Astrocyte of the cerebellum (primary cell): ENCODE data around the gene LMBR1L.
A peak's percentile ranks its signal among the peaks of the same experiment; 100 is the strongest.

Experiments used
- DNase-seq: peaks from one replicate; pipeline ENCODE4 v3.0.0-alpha.2; 2011; ENCODE audit warnings: low read depth
- H3K4me3 ChIP-seq: 2 replicates; pipeline ENCODE4 v1.5.1; 2011; ENCODE audit warnings: mild to moderate bottlenecking, low read depth, low read length, moderate library complexity
- in situ Hi-C: cut with HindIII; loops from 2 replicates; pipeline ENCODE4 v1.10.0; 2017; ENCODE audit warnings: low sequenced_read_pairs
- TF ChIP-seq, protein P1 (sequence below): IDR thresholded peaks from 2 replicates; pipeline ENCODE4 v1.5.1; 2012; ENCODE audit warnings: low read length, low read depth, moderate library complexity, mild to moderate bottlenecking; ENCODE audit errors: missing control alignments

LMBR1L gene

DNA sequence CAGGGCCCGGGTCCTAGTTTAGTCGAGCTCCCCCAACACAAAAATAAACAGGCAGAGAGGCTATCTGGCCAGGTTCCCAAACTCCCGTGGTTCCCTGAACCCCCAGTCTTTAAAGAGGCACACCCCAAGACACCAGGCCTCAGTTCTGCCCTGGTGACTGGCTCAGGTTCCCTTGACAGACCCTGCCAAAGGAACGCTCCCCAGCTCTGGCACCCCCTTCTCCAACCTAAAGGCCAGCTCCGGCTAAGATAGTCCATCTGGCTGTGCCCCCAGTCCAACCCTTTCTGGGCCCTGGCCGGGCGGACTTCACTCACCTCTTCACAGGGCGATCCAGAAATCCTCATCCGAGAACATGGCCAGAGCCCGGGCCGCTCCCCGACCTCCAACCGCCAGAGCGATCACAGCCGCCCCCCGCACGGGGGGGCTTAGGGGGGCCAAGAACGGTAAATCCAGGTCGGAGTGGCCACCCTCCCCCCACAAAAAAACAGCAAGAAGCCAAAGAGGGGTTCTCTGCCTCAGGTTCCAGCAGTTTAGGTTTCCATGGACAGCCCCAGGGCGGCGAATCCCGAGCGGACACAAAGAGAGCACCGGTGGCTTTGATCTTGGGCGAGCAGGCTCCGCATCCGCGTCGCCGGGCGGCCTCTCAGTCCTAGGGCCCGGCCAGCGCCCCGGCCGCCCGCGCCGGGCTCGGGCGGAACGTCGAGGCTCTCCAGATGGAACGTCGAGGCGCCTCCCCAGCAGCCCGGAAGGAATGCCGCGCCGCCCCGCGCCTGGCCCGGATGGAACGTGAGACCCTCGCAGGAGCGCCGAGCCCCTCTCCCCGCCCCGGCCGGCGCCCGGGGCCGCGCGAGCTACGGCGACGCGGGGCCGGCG lies 51.1 kb downstream of the LMBR1L start:
- in situ Hi-C loops, result loop anchor here (10.0 kb wide), 2 partner anchors 145 to 175 kb away; no protein-coding TSS in a partner anchor
- TF ChIP-seq, protein P1, sequence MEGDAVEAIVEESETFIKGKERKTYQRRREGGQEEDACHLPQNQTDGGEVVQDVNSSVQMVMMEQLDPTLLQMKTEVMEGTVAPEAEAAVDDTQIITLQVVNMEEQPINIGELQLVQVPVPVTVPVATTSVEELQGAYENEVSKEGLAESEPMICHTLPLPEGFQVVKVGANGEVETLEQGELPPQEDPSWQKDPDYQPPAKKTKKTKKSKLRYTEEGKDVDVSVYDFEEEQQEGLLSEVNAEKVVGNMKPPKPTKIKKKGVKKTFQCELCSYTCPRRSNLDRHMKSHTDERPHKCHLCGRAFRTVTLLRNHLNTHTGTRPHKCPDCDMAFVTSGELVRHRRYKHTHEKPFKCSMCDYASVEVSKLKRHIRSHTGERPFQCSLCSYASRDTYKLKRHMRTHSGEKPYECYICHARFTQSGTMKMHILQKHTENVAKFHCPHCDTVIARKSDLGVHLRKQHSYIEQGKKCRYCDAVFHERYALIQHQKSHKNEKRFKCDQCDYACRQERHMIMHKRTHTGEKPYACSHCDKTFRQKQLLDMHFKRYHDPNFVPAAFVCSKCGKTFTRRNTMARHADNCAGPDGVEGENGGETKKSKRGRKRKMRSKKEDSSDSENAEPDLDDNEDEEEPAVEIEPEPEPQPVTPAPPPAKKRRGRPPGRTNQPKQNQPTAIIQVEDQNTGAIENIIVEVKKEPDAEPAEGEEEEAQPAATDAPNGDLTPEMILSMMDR, result no peak
- no peak for DNase-seq
- H3K4me3 ChIP-seq, result peak overlapping the region; percentile 88

DNA sequence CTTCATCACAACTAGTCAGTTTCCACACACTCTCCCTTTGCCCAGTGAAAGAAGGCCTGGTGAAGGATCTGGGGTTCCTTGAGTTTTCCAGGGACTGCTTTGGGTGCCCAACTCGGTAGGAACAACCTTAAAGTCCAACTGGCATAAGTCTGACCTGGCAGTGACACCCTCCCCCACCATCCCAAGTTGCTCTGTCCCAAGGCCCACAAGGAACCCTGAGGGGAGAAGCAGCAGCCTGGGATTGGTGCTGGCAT lies 51.7 kb downstream of the LMBR1L start:
- in situ Hi-C loops, result no loop called here
- DNase-seq, result no peak
- TF ChIP-seq, protein P1, result no peak

DNA sequence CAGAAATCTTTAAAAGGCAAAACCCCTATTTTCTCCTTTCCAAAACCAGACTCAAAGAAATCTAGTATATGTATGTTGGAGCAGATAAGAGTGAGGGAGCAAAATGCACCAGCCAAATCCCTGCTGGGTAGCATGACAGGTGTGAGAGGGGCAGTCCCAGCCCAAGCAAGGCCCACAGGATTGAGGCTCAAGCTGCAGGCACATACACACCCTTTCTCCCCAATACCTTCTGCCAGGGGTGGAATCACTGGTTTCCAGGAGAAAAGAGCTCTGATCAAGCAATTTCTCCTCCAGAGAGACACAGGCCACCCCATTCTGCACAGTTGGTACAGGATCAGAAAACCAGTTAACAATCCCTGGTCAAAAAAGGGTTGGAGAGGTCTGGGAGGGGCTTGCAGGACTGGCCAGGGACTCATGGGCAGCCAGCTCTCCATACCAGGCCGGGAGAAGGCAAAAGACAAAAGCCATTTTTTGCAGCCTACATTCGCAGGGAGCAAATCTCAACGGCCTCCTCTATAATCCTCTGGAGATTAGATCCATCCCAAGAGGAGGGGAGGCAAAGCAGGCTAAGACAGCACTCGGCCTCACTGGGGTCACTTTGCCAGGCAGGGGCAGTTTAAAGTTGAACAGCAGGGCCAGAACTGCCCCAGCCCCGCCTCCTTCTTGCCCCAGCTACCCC lies 52.1 kb downstream of the LMBR1L start:
- in situ Hi-C loops, result no loop called here
- TF ChIP-seq, protein P1, result no peak
- DNase-seq, result no peak
- peak overlapping the region; percentile 88 for H3K4me3 ChIP-seq

More for the DNA sequence above, 51.7 kb downstream of the LMBR1L start:
- peak overlapping the region; percentile 88 for H3K4me3 ChIP-seq

DNA sequence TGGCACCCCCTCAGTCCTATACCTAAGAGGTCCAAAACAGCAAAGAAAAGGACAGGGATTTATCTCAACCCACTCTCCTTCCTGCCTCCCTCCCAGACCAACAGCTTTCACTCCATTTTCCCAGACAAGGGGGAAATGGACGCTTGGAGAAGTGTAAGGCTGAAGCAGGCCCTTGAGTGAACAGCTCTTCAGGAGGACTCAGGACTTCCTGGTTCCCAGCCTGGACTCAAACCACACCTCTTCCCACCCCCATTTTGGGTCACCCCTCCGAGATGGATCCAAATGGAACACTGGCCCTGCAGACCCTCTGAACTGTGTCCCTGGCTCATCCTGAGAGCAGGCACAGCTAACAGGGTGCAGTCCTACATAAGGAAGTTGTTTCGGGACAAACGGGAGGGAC lies 52.8 kb downstream of the LMBR1L start:
- H3K4me3 ChIP-seq, result peak overlapping the region; percentile 88
- in situ Hi-C loops, result no loop called here
- no peak for DNase-seq
- TF ChIP-seq, protein P1, result no peak

DNA sequence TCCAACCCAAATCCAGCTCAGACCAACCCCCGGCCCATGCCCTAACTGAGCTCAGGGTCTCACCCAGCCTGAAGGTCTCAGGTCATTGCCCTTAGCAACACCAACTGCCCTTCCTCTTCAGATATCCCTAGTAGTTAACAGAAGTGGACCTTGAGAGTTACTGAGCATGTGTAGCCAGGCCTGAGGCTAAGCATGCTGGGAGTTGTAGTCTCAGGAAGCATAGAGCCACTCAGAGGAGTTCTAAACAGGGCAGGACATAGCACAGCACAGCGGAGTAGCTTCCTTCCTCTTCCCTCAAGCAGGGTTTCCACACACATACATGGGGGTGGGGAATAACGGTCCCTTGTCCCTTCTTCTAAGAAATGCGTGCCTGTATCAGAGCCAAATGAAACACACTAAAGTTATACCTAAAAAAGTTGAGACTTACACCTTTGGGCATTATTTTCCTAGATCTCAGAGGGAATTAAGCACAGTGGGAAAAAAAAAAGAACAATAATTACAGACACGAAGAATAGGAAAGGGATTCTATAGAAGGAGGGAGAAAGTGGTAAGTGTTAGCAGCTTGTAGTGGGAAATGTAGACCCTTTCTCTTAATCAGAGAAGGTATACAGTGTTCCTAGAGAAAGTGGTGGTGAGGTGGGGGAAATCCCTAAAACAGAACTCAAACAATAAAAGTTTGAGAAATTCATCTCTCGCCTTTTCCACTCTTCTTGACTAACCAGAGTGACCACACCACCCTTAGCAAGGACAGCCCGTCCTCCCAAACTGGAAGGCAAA lies 54.5 kb downstream of the LMBR1L start:
- TF ChIP-seq, protein P1, result no peak
- peak overlapping the region; percentile 88 for H3K4me3 ChIP-seq
- peak; percentile 38 for DNase-seq
- in situ Hi-C loops, result no loop called here

DNA sequence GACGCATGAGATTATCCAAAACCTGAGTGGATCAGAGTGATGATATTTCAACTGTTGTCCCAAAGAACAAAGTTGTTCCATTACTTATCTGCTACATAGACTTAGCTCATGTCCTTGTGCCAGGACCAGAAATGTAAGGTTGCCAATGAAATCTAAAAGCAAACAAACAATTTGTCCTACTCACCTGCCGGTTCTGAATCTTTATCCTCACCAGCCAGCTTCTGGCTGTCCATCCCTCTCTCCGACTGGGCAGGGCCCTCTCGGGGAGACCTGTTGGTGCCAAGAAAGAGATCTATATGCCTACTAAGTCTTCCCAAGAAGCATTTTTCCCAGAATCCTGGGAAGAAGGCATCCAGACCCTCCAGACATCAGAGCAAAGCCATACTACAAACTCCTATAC lies 55.6 kb downstream of the LMBR1L start:
- in situ Hi-C loops, result no loop called here
- no peak for DNase-seq
- H3K4me3 ChIP-seq, result no peak overlapping the region
- TF ChIP-seq, protein P1, result no peak
